Activated naive CD8-positive, alpha-beta T cell treated with anti-CD3 and anti-CD28 coated beads, Interleukin-2, amount 50 U/mL, for 24 hours (primary cell): ENCODE measurements around the gene MTG2.

ENCODE experiments used
- ATAC-seq: fragments of 150-1000 bp; cut with Tn5 transposase; one replicate; pipeline ENCODE4 v1.10.0; 2021
- DNase-seq: peaks from one replicate; pipeline ENCODE4 v3.0.0; 2021
- H3K27ac Mint-ChIP-seq: one replicate; pipeline ENCODE4 v1.8.0; 2021; ENCODE audit warnings: mild to moderate bottlenecking, mixed read lengths
- H3K27me3 Mint-ChIP-seq: one replicate; pipeline ENCODE4 v1.8.0; 2021; ENCODE audit warnings: mixed read lengths
- H3K36me3 Mint-ChIP-seq: one replicate; pipeline ENCODE4 v1.8.0; 2021; ENCODE audit warnings: low read depth, mixed read lengths
- H3K4me1 Mint-ChIP-seq: one replicate; pipeline ENCODE4 v1.8.0; 2021; ENCODE audit warnings: mixed read lengths
- H3K4me3 Mint-ChIP-seq: one replicate; pipeline ENCODE4 v1.8.0; 2021; ENCODE audit warnings: mild to moderate bottlenecking, moderate library complexity, mixed read lengths
- H3K9me3 Mint-ChIP-seq: one replicate; pipeline ENCODE4 v1.8.0; 2021; ENCODE audit warnings: mixed read lengths

MTG2 gene

GRCh38 chr20:62164879-62165761 lies 17.7 kb upstream of the MTG2 start:
- no peaks in the 10 kb centered on the region for H3K27me3 Mint-ChIP-seq
- peaks cover 5% of the 10 kb centered on the region for H3K4me1 Mint-ChIP-seq
- H3K27ac Mint-ChIP-seq, result no peak overlapping the region
- peaks cover 20% of the 10 kb centered on the region for H3K36me3 Mint-ChIP-seq
- DNase-seq (no peak), ATAC-seq (no peak)
- H3K9me3 Mint-ChIP-seq, result no peaks in the 10 kb centered on the region
- no peak overlapping the region for H3K4me3 Mint-ChIP-seq

DNA sequence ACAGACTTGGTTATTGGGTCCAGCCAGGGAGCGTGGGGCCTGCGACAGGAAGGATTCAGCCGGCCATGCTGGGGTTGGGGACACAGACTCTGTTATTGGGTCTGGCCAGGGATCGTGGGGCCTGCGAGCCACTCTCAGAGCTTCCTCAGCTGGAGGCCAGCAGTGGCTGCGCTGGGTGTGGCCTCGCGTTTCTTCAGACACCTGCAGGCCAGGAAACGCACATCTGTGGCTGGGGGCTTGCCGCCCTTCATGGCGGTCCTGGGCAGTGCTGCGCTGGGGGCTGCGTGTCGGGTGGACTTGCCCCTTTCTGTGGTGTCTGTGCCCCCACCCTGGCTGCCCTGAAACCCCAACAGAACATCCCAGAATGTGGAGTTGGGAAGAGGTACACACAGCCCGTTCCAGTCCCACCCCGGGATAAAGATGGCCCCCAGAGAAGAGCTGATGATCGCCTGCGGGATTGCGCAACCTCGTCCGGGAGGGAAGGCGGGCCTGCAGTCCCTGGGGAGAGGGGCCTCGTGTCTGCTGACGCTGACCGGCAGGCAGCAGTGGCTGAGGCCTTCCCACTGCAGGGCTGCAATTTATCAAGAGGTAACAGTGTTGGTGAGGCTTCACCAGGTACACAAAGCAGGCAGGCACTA lies 16.9 kb upstream of the MTG2 start:
- no peaks in the 10 kb centered on the region for H3K27me3 Mint-ChIP-seq

DNA sequence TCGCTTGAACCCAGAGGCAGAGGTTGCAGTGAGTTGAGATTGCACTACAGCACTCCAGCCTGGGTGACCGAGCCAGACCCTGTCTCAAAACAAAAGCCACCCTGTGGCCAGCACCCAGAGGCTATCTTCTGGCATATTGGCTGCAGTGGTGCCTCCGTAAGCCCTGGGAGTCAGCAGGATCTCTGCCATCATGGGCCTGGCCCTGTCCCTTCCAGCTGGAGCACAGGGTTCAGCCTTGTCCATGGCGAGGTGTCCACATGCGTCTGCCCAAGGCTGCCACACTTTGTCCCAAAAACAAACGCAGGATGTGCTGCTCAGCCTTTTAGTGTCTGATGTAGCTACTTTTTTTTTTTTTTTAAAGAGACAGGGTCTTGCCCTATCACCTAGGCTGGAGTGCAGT lies 15.4 kb upstream of the MTG2 start:
- Mint-ChIP-seq H3K36me3 (peaks cover 15% of the 10 kb centered on the region), H3K27me3 (no peaks in the 10 kb centered on the region), H3K4me3 (no peak overlapping the region), H3K4me1 (no peaks in the 10 kb centered on the region), H3K27ac (no peak overlapping the region), H3K9me3 (no peaks in the 10 kb centered on the region)
- DNase-seq (no peak), ATAC-seq (no peak)

More for the DNA sequence above, 16.9 kb upstream of the MTG2 start:
- H3K27ac Mint-ChIP-seq, result no peak overlapping the region
- no peak overlapping the region for H3K4me3 Mint-ChIP-seq
- H3K4me1 Mint-ChIP-seq, result no peaks in the 10 kb centered on the region
- no peaks in the 10 kb centered on the region for H3K9me3 Mint-ChIP-seq
- ATAC-seq, result no peak
- no peak for DNase-seq
- H3K36me3 Mint-ChIP-seq, result peaks cover 15% of the 10 kb centered on the region

- Mint-ChIP-seq H3K36me3 (peaks cover 15% of the 10 kb centered on the region), H3K9me3 (no peaks in the 10 kb centered on the region), H3K27me3 (no peaks in the 10 kb centered on the region), H3K4me3 (no peak overlapping the region), H3K4me1 (no peaks in the 10 kb centered on the region), H3K27ac (no peak overlapping the region)
- no peak for ATAC-seq
- no peak for DNase-seq
These were observed 14.8 kb upstream of the MTG2 start for GRCh38 chr20:62168061-62168460.

- H3K27ac Mint-ChIP-seq, result no peak overlapping the region
- no peaks in the 10 kb centered on the region for H3K27me3 Mint-ChIP-seq
- peaks cover 11% of the 10 kb centered on the region for H3K36me3 Mint-ChIP-seq
- ATAC-seq (no peak), DNase-seq (no peak)
- no peaks in the 10 kb centered on the region for H3K9me3 Mint-ChIP-seq
- H3K4me3 Mint-ChIP-seq, result no peak overlapping the region
- no peaks in the 10 kb centered on the region for H3K4me1 Mint-ChIP-seq
These were observed 13.9 kb upstream of the MTG2 start for GRCh38 chr20:62168890-62169435.

DNA sequence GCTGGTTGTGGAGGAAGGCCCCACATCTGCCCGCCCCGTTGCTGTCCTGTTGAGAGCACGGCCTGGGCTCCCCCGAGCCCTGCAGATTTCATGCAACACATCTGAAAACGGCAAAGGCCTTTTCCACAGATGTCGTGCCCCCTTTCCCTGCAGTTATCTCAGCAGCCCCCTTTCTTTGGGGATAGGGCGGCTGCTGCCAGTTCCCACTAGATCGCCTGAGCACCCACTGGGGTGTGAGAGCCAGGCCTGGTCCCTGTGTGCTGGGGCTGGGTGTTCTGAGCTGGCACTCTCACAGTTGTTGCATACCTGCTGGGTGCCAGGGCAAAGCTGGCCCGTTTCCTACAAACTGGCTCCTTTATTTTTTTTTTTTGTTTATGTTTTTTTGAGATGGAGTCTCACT lies 12.3 kb upstream of the MTG2 start:
- Mint-ChIP-seq H3K27ac (no peak overlapping the region), H3K4me3 (no peak overlapping the region), H3K27me3 (no peaks in the 10 kb centered on the region), H3K9me3 (no peaks in the 10 kb centered on the region), H3K36me3 (peaks cover 10% of the 10 kb centered on the region), H3K4me1 (no peaks in the 10 kb centered on the region)
- no peak for ATAC-seq
- DNase-seq, result no peak

- H3K4me1 Mint-ChIP-seq, result no peaks in the 10 kb centered on the region
- H3K9me3 Mint-ChIP-seq, result no peaks in the 10 kb centered on the region
- H3K27ac Mint-ChIP-seq, result no peak overlapping the region
These were observed 11.6 kb upstream of the MTG2 start for GRCh38 chr20:62171245-62171644.

DNA sequence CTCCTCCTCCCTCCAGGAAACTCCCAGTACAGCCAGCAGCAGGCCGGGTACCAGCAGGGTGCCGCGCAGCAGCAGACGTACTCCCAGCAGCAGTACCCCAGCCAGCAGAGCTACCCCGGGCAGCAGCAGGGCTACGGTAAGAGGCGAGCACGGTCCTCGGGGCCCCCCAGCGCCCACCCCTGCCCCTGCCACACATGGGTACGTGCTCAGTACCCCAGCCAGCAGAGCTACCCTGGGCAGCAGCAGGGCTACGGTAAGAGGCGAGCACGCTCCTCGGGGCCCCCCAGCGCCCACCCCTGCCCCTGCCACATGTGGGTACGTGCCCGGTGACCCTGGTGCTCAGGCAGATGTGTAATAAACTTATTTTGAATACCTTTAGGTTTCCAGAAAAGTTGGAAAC lies 10.2 kb upstream of the MTG2 start:
- Mint-ChIP-seq H3K27ac (no peak overlapping the region), H3K9me3 (no peaks in the 10 kb centered on the region), H3K36me3 (peaks cover 6% of the 10 kb centered on the region), H3K27me3 (no peaks in the 10 kb centered on the region), H3K4me3 (no peak overlapping the region), H3K4me1 (no peaks in the 10 kb centered on the region)
- ATAC-seq (no peak), DNase-seq (no peak)

More at GRCh38 chr20:62171245-62171644, 11.6 kb upstream of the MTG2 start:
- ATAC-seq (no peak), DNase-seq (no peak)
- H3K27me3 Mint-ChIP-seq, result no peaks in the 10 kb centered on the region
- no peak overlapping the region for H3K4me3 Mint-ChIP-seq
- H3K36me3 Mint-ChIP-seq, result peaks cover 9% of the 10 kb centered on the region

- H3K27me3 Mint-ChIP-seq, result no peaks in the 10 kb centered on the region
- no peak overlapping the region for H3K27ac Mint-ChIP-seq
- H3K4me1 Mint-ChIP-seq, result no peaks in the 10 kb centered on the region
- ATAC-seq (no peak), DNase-seq (no peak)
- H3K4me3 Mint-ChIP-seq, result no peak overlapping the region
- peaks cover 3% of the 10 kb centered on the region for H3K36me3 Mint-ChIP-seq
- H3K9me3 Mint-ChIP-seq, result no peaks in the 10 kb centered on the region
These were observed 8.6 kb upstream of the MTG2 start for GRCh38 chr20:62174021-62174804.

DNA sequence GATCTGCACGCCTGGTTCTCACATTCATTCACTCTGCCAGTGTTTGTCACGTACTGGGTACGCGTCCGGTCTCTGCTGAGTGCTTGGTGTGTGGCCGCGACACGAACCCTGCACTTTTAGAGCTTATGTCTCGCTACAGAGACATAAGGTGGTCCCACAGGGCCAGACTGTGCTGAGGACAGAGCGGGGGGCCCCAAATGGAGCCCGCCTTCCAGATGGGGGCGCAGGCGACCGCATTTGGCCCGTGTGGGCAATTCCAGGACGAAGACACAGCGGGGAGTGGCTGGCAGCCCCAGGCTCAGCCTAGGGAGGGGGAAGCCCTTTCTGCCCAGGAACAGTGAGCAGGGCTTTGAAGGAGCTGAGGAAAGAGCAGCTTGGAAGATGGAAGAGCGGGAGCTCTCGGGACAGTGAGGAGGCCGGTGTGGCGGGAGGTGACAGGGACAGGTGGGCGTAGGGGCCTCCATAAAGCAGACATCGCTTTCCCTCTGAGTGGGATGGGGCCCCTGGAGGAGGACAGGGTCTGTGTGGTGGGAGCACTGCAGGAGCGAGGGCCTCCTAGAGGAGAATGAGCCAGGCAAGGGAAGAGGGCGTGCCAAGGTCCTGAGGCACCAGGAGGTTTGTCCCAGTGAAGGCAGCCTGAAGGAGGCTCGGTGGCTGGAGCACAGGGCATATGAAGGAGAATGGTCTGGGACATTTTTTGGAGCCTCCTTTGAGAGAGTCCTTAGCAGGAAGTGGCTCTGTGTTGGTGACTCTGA lies 7.8 kb upstream of the MTG2 start:
- no peak for ATAC-seq
- Mint-ChIP-seq H3K4me3 (no peak overlapping the region), H3K27ac (no peak overlapping the region)

DNA sequence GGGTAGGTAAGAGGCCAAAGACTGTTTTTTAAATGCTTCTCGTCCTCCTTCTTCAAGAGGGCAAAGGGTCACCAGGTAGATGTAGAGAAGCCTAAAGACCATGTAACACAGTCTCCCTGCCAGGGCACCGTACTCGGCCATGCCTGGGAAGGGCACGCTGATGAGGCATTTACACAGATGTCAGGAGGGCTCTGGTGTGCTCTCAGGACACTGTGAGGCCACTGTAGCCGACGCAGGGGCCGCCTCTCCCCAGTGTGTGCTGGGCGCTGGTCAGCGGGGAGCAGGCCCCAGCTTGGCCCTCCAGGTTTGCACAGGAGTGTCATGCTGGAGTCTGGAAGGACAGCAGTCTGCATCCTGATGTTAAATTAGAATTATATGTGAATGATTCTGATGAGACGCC lies 7.1 kb upstream of the MTG2 start:
- DNase-seq (no peak), ATAC-seq (no peak)
- Mint-ChIP-seq H3K36me3 (peaks cover 3% of the 10 kb centered on the region), H3K9me3 (no peaks in the 10 kb centered on the region), H3K27me3 (no peaks in the 10 kb centered on the region), H3K27ac (no peak overlapping the region), H3K4me1 (no peaks in the 10 kb centered on the region), H3K4me3 (no peak overlapping the region)

More for the DNA sequence above, 7.8 kb upstream of the MTG2 start:
- Mint-ChIP-seq H3K4me1 (no peaks in the 10 kb centered on the region), H3K27me3 (no peaks in the 10 kb centered on the region), H3K9me3 (no peaks in the 10 kb centered on the region), H3K36me3 (peaks cover 3% of the 10 kb centered on the region)
- DNase-seq, result no peak

DNA sequence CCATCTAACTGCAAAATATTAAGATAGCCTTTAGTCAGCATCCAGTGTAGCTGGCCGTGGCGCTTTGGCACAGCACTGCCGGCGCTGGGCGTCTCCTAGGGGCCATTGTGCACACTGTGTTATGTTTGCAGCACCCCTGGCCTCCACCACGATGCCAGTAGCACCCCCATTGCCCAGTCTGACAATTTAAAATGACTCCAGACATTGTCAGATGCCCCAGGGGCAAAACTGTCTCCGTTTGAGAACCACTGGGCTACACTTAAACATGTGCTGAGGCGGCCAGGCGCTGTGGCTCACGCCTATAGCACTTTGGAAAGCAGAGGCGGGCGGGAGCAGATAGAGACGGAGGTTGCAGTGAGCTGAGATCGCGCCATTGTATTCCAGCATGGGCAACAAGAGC lies 6.0 kb upstream of the MTG2 start:
- H3K4me1 Mint-ChIP-seq, result peaks cover 3% of the 10 kb centered on the region
- H3K27ac Mint-ChIP-seq, result no peak overlapping the region
- no peaks in the 10 kb centered on the region for H3K27me3 Mint-ChIP-seq
- H3K36me3 Mint-ChIP-seq, result peaks cover 4% of the 10 kb centered on the region
- H3K4me3 Mint-ChIP-seq, result no peak overlapping the region
- no peak for ATAC-seq
- DNase-seq, result no peak
- no peaks in the 10 kb centered on the region for H3K9me3 Mint-ChIP-seq

- H3K4me1 Mint-ChIP-seq, result peaks cover 8% of the 10 kb centered on the region
- DNase-seq, result no peak
- H3K27me3 Mint-ChIP-seq, result no peaks in the 10 kb centered on the region
- H3K27ac Mint-ChIP-seq, result no peak overlapping the region
- H3K36me3 Mint-ChIP-seq, result peaks cover 9% of the 10 kb centered on the region
- H3K4me3 Mint-ChIP-seq, result no peak overlapping the region
- no peaks in the 10 kb centered on the region for H3K9me3 Mint-ChIP-seq
- no peak for ATAC-seq
These were observed 5.5 kb upstream of the MTG2 start for GRCh38 chr20:62177307-62177706.
